Smooth muscle cell (in vitro differentiated cells): Measurements from ENCODE around the gene IHH. TPM values are rescaled to one million over a fixed set of nuclear protein-coding genes. Genes with fewer than 3 reads are reported as not detected.

Source experiments
- DNase-seq: peaks from one replicate; lab custom pipeline; 2025; ENCODE audit not compliant: unreplicated experiment; lab: John Stamatoyannopoulos, UW
- H2AFZ ChIP-seq: fragments of 200-600 bp; sonication (generic); 2 replicates; pipeline ENCODE4 v1.6.0; 2016; ENCODE audit warnings: antibody characterized with exemption, low read depth, mild to moderate bottlenecking
- H3F3A ChIP-seq: fragments of 200-600 bp; sonication (generic); 2 replicates; pipeline ENCODE4 v1.6.0; 2017; ENCODE audit warnings: antibody characterized with exemption, low read depth
- H3K27ac ChIP-seq: fragments of 200-600 bp; sonication (generic); 2 replicates; pipeline ENCODE4 v1.5.1; 2016; ENCODE audit warnings: low read depth, mild to moderate bottlenecking
- H3K27me3 ChIP-seq: fragments of 200-600 bp; sonication (generic); 2 replicates; pipeline ENCODE4 v1.6.1; 2016; ENCODE audit warnings: low read depth, mild to moderate bottlenecking
- H3K36me3 ChIP-seq: fragments of 200-600 bp; sonication (generic); 2 replicates; pipeline ENCODE4 v1.5.1; 2016; ENCODE audit warnings: low read depth
- H3K4me1 ChIP-seq: fragments of 200-600 bp; sonication (generic); 2 replicates; pipeline ENCODE4 v1.5.1; 2016; ENCODE audit warnings: low read depth
- H3K4me2 ChIP-seq: fragments of 200-600 bp; sonication (generic); 2 replicates; pipeline ENCODE4 v1.6.0; 2016; ENCODE audit warnings: mild to moderate bottlenecking
- H3K4me3 ChIP-seq: fragments of 200-600 bp; sonication (generic); 2 replicates; pipeline ENCODE4 v1.5.1; 2016; ENCODE audit warnings: mild to moderate bottlenecking
- H3K79me2 ChIP-seq: fragments of 200-600 bp; sonication (generic); 2 replicates; pipeline ENCODE4 v1.6.0; 2016; ENCODE audit warnings: low read depth, mild to moderate bottlenecking
- H3K9ac ChIP-seq: fragments of 200-600 bp; sonication (generic); 2 replicates; pipeline ENCODE4 v1.6.0; 2016; ENCODE audit warnings: low read depth
- H3K9me3 ChIP-seq: fragments of 200-600 bp; sonication (generic); replicated peaks from 2 replicates; pipeline ENCODE4 v1.5.1; 2016; ENCODE audit warnings: low read depth
- H4K20me1 ChIP-seq: fragments of 200-600 bp; sonication (generic); 2 replicates; pipeline ENCODE4 v1.6.0; 2016; ENCODE audit warnings: low read depth
- CTCF ChIP-seq: fragments of 200-600 bp; sonication (generic); IDR thresholded peaks from 2 replicates; pipeline ENCODE4 v1.5.1; 2017; ENCODE audit warnings: borderline replicate concordance, mild to moderate bottlenecking, antibody characterized with exemption; ENCODE audit not compliant: insufficient read depth, poor library complexity, severe bottlenecking
- WGBS: methylation state at CpG from one replicate; pipeline ENCODE4 v1.1.7; 2016; ENCODE audit warnings: low lambda C conversion rate; 5-methylcytosine and 5-hydroxymethylcytosine counted together
- polyA plus RNA-seq: library from polyadenylated mRNA; unstranded; fragments of >200 nt; fragmentation: Nextera tagmentation; extraction: Ambion mirVana; gene quantifications from 2 replicates; pipeline ENCODE4 v1.2.1, GENCODE V29; 2016
- total RNA-seq: library from RNA; depleted of rRNA; stranded (reverse); fragments of >200 nt; gene quantifications from 2 replicates; pipeline ENCODE4 v1.2.3, GENCODE V29; 2014

The IHH gene
- 0.09 TPM in 1 of 2 replicates, not detected in the other for total RNA-seq
- polyA plus RNA-seq, result not detected in 2 replicates

- H3K79me2 ChIP-seq, result no peaks in the 10 kb centered on the region
- no peaks in the 10 kb centered on the region for H3F3A ChIP-seq
- no peak within 1 kb of the TSS for H3K27ac ChIP-seq
- no peak for DNase-seq
- H2AFZ ChIP-seq, result no peak within 1 kb of the TSS
- H3K9ac ChIP-seq, result no peak within 1 kb of the TSS
- no peaks in the 10 kb centered on the region for H3K36me3 ChIP-seq
- H3K4me1 ChIP-seq, result peaks cover 4% of the 10 kb centered on the region
- H3K9me3 ChIP-seq, result no peaks in the 10 kb centered on the region
- peak within 1 kb of the TSS; percentile 38 for H3K4me3 ChIP-seq
- H3K27me3 ChIP-seq, result peaks cover 99% of the 10 kb centered on the region
- H4K20me1 ChIP-seq, result no peaks in the 10 kb centered on the region
- peak within 1 kb of the TSS; percentile 75 for H3K4me2 ChIP-seq
- no peak for TF ChIP-seq CTCF
- 9% methylated on average over 52 of the region's 76 CpGs for WGBS
Measured at GRCh38 chr2:219060821-219061791, at the start of gene IHH. Gene IHH, minus strand, starts transcription at chr2:219060921. Its CDS starts 454 bp downstream, at chr2:219060467.

DNA sequence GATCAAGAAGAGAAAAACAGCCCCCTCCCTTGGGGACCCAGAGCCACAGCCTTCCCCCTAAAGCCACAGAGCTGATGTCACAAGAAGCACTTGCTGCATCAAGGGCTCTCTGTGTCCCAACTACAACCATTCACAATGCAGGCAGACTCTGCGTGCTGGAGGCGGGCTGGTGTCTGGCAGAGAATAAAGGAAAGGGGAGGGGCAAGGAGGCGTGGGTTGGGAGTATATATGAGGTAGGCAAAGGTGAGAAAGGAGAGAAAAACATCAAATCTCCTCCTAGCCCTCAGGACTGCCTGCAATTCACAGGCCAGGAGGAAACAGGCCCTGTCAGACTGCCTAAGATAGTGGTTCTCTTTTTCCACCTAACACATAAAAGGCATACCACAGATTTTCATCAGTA is 48.8 kb upstream of the IHH start:
- H4K20me1 ChIP-seq, result peaks cover 15% of the 10 kb centered on the region
- H3K9me3 ChIP-seq, result no peaks in the 10 kb centered on the region
- DNase-seq, result no peak
- no peaks in the 10 kb centered on the region for H3K27me3 ChIP-seq
- H3F3A ChIP-seq, result no peaks in the 10 kb centered on the region
- TF ChIP-seq CTCF, result no peak
- no peak overlapping the region for H3K9ac ChIP-seq
- no peaks in the 10 kb centered on the region for H3K36me3 ChIP-seq
- no peak overlapping the region for H3K4me2 ChIP-seq
- H2AFZ ChIP-seq, result no peak overlapping the region
- H3K27ac ChIP-seq, result no peak overlapping the region
- no peaks in the 10 kb centered on the region for H3K4me1 ChIP-seq
- no peak overlapping the region for H3K4me3 ChIP-seq
- 61% methylated on average over 3 of the region's 3 CpGs for WGBS
- no peaks in the 10 kb centered on the region for H3K79me2 ChIP-seq

- no peak overlapping the region for H3K4me2 ChIP-seq
- WGBS, result 61% methylated on average over 8 of the region's 8 CpGs
Measured at GRCh38 chr2:219107758-219108157, 47.0 kb upstream of the IHH start.

More at GRCh38 chr2:219107758-219108157, 47.0 kb upstream of the IHH start:
- H3K4me3 ChIP-seq, result no peak overlapping the region
- H3K36me3 ChIP-seq, result no peaks in the 10 kb centered on the region
- H3F3A ChIP-seq, result no peaks in the 10 kb centered on the region
- H3K9ac ChIP-seq, result no peak overlapping the region
- DNase-seq, result no peak
- no peaks in the 10 kb centered on the region for H3K27me3 ChIP-seq
- H3K27ac ChIP-seq, result no peak overlapping the region
- peaks cover 15% of the 10 kb centered on the region for H4K20me1 ChIP-seq
- H3K9me3 ChIP-seq, result no peaks in the 10 kb centered on the region
- no peaks in the 10 kb centered on the region for H3K4me1 ChIP-seq
- H3K79me2 ChIP-seq, result no peaks in the 10 kb centered on the region
- no peak for TF ChIP-seq CTCF
- no peak overlapping the region for H2AFZ ChIP-seq
